PC-3 (cell line): Measurements from ENCODE around the gene KCNQ5.

ENCODE experiments used
- CTCF ChIP-seq: fragments of 300-600 bp; sonication (generic); conservative IDR thresholded peaks from 2 replicates; pipeline ENCODE4 v1.5.1; 2017; ENCODE audit warnings: antibody characterized with exemption, low read depth, mild to moderate bottlenecking, low read length
- EZH2 ChIP-seq: fragments of 300-600 bp; sonication (generic); IDR thresholded peaks from one replicate; pipeline ENCODE4 v1.6.1; 2017; ENCODE audit warnings: antibody characterized with exemption, mild to moderate bottlenecking, low read length; ENCODE audit not compliant: unreplicated experiment
- EZH2phosphoT487 ChIP-seq: fragments of 300-600 bp; sonication (generic); IDR thresholded peaks from 2 replicates; pipeline ENCODE4 v1.6.1; 2018; ENCODE audit warnings: mild to moderate bottlenecking, antibody characterized with exemption, low read length, borderline replicate concordance

DNA sequence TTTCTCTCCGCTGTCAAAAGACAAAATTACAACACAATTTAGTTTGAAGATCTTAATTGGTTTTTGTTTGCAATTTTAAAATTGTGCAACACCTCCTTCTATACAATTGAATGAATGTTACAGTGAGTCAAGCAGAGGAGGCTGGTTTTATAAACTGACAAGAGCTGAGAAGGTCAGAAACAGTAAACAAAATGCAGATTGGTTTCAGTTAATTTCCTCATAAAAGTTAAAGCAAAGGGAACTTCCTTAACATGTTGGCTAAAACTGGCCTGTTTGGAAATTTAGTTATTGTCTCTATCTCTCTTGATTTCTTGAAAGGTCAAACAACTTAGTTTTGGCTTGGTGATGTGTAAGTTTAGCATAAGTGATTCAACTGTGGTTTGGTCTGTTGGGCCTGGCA, 581.2 kb downstream of the KCNQ5 start:
- no peak for TF ChIP-seq CTCF
- TF ChIP-seq EZH2phosphoT487: no peak
- TF ChIP-seq EZH2: no peak
